Activated CD8-positive, alpha-beta T cell treated with anti-CD3 and anti-CD28 coated beads for 36 hours (primary cell): ENCODE results near the gene SLC12A2. TPM values are rescaled to one million over a fixed set of nuclear protein-coding genes. Genes with fewer than 3 reads are reported as not detected.
A peak's percentile ranks its signal among the peaks of the same experiment; 100 is the strongest.

Source experiments
- ATAC-seq: fragments of 200-7000 bp; cut with Tn5 transposase; one replicate; pipeline ENCODE4 v1.10.0; 2021; ENCODE audit warnings: mild to moderate bottlenecking, moderate library complexity
- CTCF ChIA-PET: fragments of 350-600 bp; sonication (Branson Sonifier 250); formaldehyde crosslinking; loops from one replicate; lab custom pipeline; 2021; ENCODE audit warnings: antibody characterized with exemption; lab: Charles Lee
- POLR2A ChIA-PET: fragments of 350-600 bp; sonication (Branson Sonifier 250); formaldehyde crosslinking; loops from one replicate; lab custom pipeline; 2021; ENCODE audit warnings: antibody characterized with exemption; lab: Charles Lee
- DNase-seq: peaks from one replicate; pipeline ENCODE4 v3.0.0-alpha.2; 2020
- H3K27ac Mint-ChIP-seq: one replicate; pipeline ENCODE4 v1.8.0; 2021; ENCODE audit warnings: mild to moderate bottlenecking, mixed read lengths
- H3K27me3 Mint-ChIP-seq: one replicate; pipeline ENCODE4 v1.8.0; 2021; ENCODE audit warnings: mixed read lengths
- H3K36me3 Mint-ChIP-seq: one replicate; pipeline ENCODE4 v1.8.0; 2021; ENCODE audit warnings: low read depth, mixed read lengths
- H3K4me1 Mint-ChIP-seq: one replicate; pipeline ENCODE4 v1.8.0; 2021; ENCODE audit warnings: low read depth, mixed read lengths
- H3K4me3 Mint-ChIP-seq: one replicate; pipeline ENCODE4 v1.8.0; 2021; ENCODE audit warnings: mild to moderate bottlenecking, moderate library complexity, mixed read lengths
- H3K9me3 Mint-ChIP-seq: one replicate; pipeline ENCODE4 v1.8.0; 2021; ENCODE audit warnings: mixed read lengths
- intact Hi-C: fragments of 100-400 bp; cut with micrococcal nuclease; formaldehyde crosslinking; loops from one replicate; pipeline ENCODE4 v1.10.0; 2022
- total RNA-seq, 2 experiments: library from RNA; stranded (reverse); gene quantifications; one replicate each; pipeline ENCODE4 v1.2.3, GENCODE V29; 2021
- TF ChIP-seq, protein P1 (sequence below): fragments of 200-600 bp; IDR thresholded peaks from one replicate; pipeline ENCODE4 v1.8.0; 2022; ENCODE audit warnings: antibody characterized with exemption, mild to moderate bottlenecking

The SLC12A2 gene
- total RNA-seq: 10 to 100 TPM; 11.9 to 12.4 TPM

DNA sequence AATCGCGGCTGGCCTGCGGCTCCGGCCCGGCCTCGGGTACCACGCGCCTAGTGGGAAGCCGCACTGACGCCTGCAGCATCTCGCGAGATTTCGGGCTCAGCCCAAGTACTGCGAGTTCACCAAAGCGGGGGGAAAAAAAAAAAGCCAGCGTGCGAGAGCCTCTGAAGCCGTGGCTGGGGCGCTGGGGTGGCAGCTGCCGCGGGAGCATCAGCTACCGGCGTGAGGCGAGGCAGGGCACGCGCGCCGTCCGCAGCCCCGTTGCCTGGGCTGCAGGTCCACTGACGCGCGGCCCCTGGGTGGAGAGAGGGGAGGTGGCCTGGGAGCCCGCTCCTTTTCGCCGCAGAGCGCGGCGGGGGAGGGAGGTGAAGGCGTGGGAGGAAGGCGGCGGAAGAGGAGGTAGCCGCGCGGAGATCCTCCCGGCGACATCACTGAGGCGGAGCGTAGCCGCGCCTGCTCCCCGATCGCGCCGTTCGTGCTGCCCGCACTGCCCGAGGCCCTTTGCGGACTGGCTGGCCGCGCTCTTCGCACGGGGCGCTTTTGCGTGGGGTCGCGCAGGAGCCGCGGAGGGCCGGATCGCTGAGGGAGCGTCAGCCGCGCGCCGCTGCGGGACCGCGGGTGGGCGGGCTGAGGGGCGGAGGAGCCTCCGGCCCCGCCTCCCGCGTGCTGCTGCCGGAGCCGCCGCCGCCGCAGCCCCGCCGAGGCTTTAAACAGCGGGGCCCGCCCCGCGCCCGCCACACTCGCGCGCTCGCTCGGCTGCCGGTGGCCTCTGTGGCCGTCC is at the start of gene SLC12A2:
TSS of gene SLC12A2 (plus strand) at position 734 of the 778 bp plus-strand sequence. CDS start 189 bp downstream, outside the sequence.
- intact Hi-C loops: no loop called here
- POLR2A ChIA-PET: interaction anchor here (0.6 to 0.9 kb wide), 5 partner anchors 9 to 547 kb away, joined by 3 read pairs; no protein-coding TSS in a partner anchor
- Mint-ChIP-seq H3K27me3 (no peaks in the 10 kb centered on the region), H3K4me3 (peak within 1 kb of the TSS; percentile 94), H3K27ac (peak within 1 kb of the TSS; percentile 95), H3K36me3 (peaks cover 24% of the 10 kb centered on the region), H3K9me3 (no peaks in the 10 kb centered on the region), H3K4me1 (peaks cover 57% of the 10 kb centered on the region)
- DNase-seq (peak; percentile 93), ATAC-seq (peak; percentile 72)
- TF ChIP-seq, protein P1, sequence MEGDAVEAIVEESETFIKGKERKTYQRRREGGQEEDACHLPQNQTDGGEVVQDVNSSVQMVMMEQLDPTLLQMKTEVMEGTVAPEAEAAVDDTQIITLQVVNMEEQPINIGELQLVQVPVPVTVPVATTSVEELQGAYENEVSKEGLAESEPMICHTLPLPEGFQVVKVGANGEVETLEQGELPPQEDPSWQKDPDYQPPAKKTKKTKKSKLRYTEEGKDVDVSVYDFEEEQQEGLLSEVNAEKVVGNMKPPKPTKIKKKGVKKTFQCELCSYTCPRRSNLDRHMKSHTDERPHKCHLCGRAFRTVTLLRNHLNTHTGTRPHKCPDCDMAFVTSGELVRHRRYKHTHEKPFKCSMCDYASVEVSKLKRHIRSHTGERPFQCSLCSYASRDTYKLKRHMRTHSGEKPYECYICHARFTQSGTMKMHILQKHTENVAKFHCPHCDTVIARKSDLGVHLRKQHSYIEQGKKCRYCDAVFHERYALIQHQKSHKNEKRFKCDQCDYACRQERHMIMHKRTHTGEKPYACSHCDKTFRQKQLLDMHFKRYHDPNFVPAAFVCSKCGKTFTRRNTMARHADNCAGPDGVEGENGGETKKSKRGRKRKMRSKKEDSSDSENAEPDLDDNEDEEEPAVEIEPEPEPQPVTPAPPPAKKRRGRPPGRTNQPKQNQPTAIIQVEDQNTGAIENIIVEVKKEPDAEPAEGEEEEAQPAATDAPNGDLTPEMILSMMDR: no peak
- CTCF ChIA-PET: interaction anchor here (1.1 kb wide), 1 partner anchor 191 kb away, joined by 3 read pairs; no protein-coding TSS in a partner anchor

DNA sequence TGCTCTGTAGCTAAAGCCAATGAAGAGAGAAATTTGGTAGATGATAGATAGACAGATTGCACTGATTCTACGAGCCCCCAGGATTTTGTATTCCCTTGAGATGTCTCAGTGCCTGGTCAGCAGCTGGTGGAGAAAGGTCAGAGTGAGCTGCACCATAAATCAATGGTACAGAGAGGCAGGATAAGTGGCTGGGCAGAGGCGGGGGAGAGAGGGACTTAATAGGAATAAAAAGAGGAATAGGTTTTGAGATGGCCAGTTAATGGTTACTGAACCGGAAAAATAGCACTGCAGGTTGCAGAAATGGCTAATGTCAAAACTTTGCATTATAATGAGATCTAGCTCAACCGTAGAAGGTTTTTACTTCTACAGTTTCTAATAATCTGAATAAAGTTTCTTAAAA is 47.9 kb upstream of the SLC12A2 start:
- Mint-ChIP-seq H3K27me3 (no peaks in the 10 kb centered on the region), H3K9me3 (peaks cover 13% of the 10 kb centered on the region), H3K36me3 (peaks cover 31% of the 10 kb centered on the region), H3K4me1 (no peaks in the 10 kb centered on the region), H3K27ac (no peak overlapping the region), H3K4me3 (no peak overlapping the region)
- intact Hi-C loops: no loop called here
- POLR2A ChIA-PET: no interaction called here
- TF ChIP-seq, protein P1: no peak
- CTCF ChIA-PET: no interaction called here
- DNase-seq (no peak), ATAC-seq (no peak)

DNA sequence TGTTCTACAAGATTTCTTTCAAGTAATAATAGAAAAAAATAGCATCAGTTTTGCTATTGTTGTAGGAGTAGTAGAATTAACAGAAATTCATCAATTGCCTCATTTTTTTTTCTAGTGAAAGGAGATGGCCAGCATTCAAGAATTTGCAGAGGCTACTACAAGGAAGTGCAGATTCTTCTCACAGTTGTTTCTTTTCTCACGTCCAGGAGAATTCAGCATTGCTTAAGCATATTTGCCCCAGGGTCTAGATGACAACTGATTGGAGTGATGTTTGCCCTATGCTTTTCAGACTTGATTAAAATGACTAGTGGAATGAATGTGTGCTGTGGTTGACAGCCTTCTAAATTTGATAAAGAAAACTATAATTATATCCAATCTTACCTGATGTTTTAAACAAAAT is 46.6 kb upstream of the SLC12A2 start:
- peaks cover 28% of the 10 kb centered on the region for H3K36me3 Mint-ChIP-seq
- TF ChIP-seq, protein P1: no peak
- no peak overlapping the region for H3K27ac Mint-ChIP-seq
- ChIA-PET CTCF (no interaction called here), POLR2A (no interaction called here)
- no peak for DNase-seq
- no peak overlapping the region for H3K4me3 Mint-ChIP-seq
- no peak for ATAC-seq
- intact Hi-C loops: no loop called here
- no peaks in the 10 kb centered on the region for H3K27me3 Mint-ChIP-seq
- peaks cover 9% of the 10 kb centered on the region for H3K9me3 Mint-ChIP-seq
- no peaks in the 10 kb centered on the region for H3K4me1 Mint-ChIP-seq

DNA sequence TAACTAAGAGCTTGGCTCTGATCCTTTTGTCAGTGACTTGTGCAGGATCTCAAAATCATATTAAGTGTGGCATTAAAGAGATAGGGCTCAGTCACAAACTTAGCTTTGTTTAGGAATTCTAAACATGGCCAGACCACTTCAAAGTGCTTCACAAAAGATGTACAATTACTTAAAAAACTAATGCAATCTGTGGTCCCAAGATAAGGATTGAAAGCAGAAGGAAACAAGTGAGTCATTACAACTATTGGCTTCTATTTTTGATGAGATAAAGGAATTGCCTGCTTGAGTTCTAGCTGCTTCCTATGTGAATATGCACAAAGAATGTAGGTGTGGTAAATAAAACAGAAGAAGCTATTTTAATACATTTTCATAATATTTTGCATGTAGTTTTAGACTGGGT is 44.9 kb upstream of the SLC12A2 start:
- no peak overlapping the region for H3K27ac Mint-ChIP-seq
- H3K27me3 Mint-ChIP-seq: no peaks in the 10 kb centered on the region
- ChIA-PET POLR2A (interaction anchor here (0.5 kb wide), 1 partner anchor 163 kb away, joined by 3 read pairs; no protein-coding TSS in a partner anchor), CTCF (no interaction called here)
- no peaks in the 10 kb centered on the region for H3K4me1 Mint-ChIP-seq
- no peak for DNase-seq
- intact Hi-C loops: no loop called here
- H3K36me3 Mint-ChIP-seq: peaks cover 24% of the 10 kb centered on the region
- TF ChIP-seq, protein P1: no peak
- H3K4me3 Mint-ChIP-seq: no peak overlapping the region
- ATAC-seq: no peak
- H3K9me3 Mint-ChIP-seq: peaks cover 8% of the 10 kb centered on the region

DNA sequence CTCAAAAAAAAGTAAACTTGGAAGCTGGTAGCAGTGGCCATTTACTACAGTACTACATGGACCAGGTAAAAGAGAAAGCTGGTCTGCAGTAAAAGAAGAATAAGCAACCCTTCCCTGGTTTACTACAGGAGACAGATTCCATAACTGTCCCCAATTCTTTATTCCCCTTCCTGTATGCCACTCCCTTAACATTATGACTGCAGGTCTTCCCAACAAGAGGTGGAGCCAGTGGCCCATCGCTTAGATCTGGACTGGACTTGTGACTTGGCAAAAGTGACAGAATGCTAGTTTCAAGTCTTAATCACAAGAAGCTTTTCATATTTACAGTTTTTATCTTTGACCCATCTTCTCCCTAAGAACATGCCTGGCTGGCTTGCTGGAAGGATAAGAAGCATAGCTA is 42.6 kb upstream of the SLC12A2 start:
- Mint-ChIP-seq H3K27ac (no peak overlapping the region), H3K4me3 (no peak overlapping the region), H3K4me1 (peaks cover 3% of the 10 kb centered on the region), H3K27me3 (no peaks in the 10 kb centered on the region), H3K36me3 (peaks cover 18% of the 10 kb centered on the region), H3K9me3 (no peaks in the 10 kb centered on the region)
- intact Hi-C loops: no loop called here
- CTCF ChIA-PET: no interaction called here
- POLR2A ChIA-PET: interaction anchor here (1.2 kb wide), 1 partner anchor 42 kb away, joined by 3 read pairs; no protein-coding TSS in a partner anchor
- ATAC-seq (no peak), DNase-seq (no peak)
- TF ChIP-seq, protein P1: no peak
